Activated CD4-positive, alpha-beta T cell treated with anti-CD3 and anti-CD28 coated beads, Interleukin-2, Interleukin-6, amounts not matched to agents 100 ng/mL and 50 ng/mL, durations not matched to agents 16 hours and 8 hours (primary cell): ENCODE results near the gene RABGAP1L.
"Not testable (repeated sequence)": the region's sequence is repeated elsewhere in the genome, so short reads cannot be mapped to it uniquely, and the experiment has no call there.

ENCODE experiments used
- DNase-seq: peaks from one replicate; pipeline ENCODE4 v3.0.0-alpha.2; 2020

RABGAP1L gene

DNA sequence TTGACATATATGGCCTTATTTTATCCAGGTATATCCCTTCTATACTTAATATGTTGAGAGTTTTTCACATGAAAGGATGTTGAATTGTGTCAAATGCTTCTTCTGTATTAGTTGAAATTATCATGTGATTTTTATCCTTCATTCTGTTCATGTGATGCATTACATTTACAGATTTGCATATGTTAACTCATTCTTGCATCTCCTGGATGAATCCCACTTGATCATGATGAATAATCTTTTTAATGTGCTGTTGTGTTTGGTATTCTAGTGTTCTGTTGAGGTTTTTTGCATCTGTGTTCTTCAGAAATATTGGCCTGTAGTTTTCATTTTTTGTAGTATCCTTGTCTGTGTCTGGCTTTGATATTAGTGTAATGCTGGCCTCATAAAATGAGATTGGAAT is 150.2 kb downstream of the RABGAP1L start:
- DNase-seq: no peak

DNA sequence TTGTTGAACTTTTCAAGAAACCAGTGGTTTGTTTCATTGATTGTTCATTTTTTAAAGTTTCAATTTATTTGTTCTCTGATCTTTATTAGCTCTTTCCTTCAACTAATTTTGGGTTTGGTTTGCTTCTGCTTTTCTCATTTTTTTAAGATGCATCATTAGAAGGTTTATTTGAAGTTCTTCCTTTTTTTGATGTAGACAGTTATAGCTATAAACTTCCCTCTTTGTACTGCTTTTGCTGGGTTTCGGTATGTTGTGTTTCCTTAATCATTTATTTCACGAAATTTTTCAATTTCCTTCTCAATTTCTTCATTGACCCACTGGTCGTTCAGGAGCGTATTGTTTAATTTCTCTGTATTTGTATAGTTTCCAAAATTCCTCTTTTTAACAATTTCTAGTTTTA is 155.1 kb downstream of the RABGAP1L start:
- DNase-seq: no peak

DNA sequence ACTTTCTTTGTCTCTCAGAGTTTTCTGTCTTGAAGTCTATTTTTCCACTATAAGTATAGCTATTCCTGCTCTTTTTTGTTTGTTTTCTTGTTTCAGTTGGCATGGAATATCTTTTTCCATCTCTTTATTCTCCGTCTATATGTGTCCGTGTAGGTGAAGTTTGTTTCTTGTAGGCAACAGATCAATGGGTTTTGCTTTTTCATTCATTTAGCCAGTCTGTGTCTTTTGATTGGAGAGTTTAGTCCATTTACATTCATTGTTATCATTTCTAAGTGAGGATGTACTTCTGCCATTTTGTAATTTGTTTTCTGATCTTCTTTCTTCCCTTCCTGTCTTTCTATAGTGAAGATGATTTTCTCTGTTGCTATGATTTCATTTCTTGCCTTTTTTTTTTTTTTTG is 155.9 kb downstream of the RABGAP1L start:
- DNase-seq: no peak

DNA sequence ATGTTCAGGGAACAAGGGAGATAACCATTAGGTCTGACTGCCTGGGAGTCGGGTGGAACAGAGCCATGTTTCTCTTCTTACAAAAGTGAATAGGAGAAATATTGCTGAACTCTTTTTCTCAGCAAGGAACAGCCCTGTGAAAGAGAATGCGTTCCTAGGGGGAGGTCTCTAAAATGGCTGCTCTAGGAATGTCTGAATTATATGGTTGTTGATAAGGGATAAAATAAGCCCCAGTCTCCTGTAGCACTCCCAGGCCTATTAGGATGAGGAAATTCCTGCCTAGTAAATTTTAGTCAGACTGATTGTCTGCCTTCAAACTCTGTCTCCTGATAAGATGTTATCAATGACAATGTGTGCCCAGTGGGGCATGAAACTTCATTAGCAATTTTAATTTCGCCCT is 161.6 kb downstream of the RABGAP1L start:
- DNase-seq: not testable (repeated sequence)

DNA sequence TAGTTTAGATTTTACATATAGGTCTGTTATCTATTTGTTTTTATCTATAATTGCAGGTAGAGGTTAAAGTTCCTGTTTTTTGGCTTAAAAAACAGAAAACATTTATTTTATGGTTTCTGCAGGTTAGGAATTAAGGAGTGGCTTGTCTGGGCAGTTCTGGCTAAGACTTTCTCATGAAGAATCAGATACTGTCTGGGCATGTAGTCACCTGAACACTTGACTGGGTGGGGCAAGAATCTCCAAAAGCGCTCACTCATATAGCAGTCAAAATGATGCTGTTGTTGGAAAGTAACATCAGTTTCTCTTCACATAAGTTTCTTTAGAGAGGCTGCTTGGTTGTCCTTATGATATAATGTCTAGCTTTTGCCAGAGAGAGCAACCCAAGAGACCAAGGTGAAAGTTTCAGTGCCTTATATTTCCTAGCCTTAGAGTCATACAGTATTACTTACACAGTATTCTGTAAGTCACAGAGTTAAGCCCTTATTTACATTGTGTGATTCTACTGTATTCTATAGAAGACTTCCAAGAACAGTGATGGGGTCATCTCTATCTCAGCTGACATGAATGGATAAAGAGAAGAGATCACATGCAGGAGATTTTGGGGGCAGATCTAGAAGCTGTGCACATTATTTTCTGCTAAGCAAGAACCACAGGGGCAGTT is 163.0 kb downstream of the RABGAP1L start:
- no peak for DNase-seq

DNA sequence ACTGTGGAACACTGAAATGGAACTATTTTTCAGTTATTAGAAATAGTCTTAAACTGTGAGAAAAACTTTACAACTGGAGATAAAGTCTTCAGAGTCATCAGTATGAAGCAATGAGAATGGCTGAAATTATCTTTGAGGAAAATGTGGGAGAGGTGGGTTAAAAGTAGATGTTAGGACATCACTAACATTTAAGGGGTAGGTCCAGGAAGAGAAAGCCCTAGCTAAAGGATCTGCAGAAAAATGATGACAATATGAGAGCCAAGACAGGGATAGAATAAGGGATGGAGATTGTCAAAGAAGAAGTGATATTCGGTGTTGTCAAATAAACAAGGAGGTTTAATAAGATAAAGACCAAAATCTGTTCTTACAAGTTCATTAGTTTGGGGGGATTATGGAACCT is 165.2 kb downstream of the RABGAP1L start:
- no peak for DNase-seq

- no peak for DNase-seq
Measured at GRCh38 chr1:174324939-174325338, 165.6 kb downstream of the RABGAP1L start.

GRCh38 chr1:174326278-174326677 is 167.0 kb downstream of the RABGAP1L start:
- DNase-seq: no peak

DNA sequence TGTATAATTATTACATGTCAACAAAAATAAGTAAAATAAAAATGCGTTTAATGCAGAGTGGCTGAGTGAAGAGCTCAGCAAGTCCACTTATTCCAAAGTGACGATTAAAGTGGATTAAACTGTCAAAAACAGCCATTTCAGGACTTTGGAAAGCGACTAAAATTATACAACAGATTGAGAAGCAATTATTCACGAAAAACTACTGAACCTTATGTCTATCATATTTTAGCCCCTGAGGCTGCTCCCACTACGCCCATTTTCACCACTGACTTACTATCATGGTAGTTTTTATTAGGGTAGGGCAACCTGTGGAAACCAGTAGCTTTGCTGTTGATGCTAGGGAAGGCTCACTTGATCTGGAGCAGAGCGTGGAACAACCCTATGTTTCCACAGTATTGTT is 174.1 kb downstream of the RABGAP1L start:
- no peak for DNase-seq

GRCh38 chr1:174337000-174337681 is 177.8 kb downstream of the RABGAP1L start:
- DNase-seq: no peak

DNA sequence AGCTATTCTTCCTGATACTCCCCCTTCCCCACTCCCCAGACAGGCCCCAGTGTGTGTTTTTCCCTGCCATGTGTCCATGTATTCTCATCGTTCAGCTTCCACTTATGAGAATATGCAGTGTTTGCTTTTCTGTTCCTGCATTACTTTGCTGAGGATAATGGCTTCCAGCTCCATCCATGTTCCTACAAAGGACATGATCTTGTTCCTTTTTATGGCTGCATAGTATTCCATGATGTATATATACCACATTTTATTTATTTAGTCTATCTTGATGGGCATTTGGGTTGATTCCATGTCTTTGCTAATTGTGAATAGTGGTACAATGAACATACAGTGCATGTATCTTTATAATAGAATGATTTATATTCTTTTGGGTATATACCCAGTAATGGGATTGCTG is 181.1 kb downstream of the RABGAP1L start:
- DNase-seq: not testable (repeated sequence)

DNA sequence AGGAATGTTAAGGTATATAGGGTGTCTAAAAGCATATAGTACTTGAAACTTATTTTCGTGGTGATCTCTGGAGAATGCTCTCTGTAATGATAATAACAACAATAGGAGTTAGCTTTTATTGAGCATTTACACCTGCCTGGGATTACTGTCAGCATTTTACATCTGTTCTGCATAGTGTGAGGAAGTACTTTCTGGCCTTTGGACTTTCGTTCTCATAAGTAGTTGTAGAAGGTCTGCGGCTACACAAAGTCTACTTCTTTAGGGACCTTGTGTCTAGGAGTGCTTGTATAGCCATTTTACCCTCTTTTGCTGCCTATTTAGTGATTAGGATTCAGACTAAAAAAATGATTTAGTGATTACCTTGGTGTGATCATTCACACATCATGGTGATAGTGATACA is 184.8 kb downstream of the RABGAP1L start:
- DNase-seq: no peak

DNA sequence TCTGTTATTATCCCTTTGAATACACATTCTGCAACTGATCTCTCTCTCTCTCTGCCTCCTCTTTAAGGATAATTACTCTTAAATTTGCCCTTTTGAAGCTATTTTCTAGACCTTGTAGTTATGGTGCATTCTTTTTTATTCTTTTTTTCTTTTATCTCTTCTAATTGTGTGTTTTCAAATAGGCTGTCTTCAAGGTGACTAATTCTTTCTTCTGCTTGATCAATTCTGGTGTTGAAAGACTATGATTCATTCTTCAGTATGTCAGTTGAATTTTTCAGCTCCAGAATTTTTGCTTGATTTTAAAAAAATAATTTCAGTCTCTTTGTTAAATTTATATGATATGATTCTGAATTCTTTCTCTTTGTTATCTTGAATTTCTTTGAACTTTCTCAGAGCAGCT is 192.8 kb downstream of the RABGAP1L start:
- no peak for DNase-seq

- no peak for DNase-seq
Measured at GRCh38 chr1:174352883-174353608, 193.7 kb downstream of the RABGAP1L start.

- no peak for DNase-seq
Measured at GRCh38 chr1:174358344-174358743, 199.0 kb downstream of the RABGAP1L start.

- DNase-seq: no peak
Measured at GRCh38 chr1:174358786-174359453, 199.6 kb downstream of the RABGAP1L start.

DNA sequence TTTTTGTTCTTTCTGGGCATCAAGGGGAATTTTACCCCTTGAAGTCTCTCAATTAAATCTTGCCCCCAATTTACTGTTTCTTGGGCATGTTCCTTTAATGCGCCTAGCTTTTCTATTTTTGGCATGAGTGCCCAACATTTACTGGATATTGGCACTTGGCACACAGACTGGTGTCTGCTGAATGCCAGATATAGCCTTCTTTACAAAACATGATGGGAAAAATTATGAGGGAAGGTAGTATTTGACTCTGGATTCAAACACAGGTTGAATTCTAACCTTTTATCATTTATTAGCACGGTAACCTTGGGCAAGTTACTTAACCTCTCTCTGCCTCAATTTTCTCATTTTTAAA is 200.1 kb downstream of the RABGAP1L start:
- DNase-seq: no peak

DNA sequence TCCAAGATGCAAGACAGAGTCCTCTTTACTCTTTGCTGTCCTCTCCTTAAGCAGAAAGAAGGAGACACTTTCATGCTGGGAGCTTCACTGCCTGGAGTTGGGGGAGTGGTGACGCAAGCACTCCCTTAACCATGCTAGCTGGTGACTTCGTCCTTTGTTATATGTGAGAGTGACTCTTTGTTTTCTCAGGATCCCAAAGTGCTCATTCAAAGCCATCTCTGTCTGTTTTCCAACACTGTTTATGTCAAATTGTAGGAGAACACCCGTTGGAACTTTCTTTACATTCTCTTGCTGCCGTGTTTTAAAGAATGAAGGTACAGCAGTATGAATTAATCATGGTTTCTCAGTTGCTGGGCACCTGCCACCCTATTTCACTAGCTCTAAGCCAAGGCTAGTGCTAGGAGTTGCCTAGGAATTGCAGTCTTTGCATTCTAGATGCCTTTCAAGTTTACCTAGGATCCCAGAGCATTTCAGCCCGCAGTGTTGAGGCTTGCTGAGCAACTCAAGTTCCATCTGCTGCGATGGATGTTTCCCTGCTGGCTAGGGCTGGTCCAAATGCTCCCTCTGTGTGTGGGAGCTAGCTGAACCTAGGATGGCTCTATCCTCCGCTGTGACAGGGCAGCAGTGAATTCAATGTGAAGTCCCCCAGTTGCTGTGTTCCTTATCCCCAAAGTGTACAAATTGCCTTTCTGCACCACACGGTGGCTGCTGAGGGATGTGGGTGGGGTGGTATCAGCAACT is 205.8 kb downstream of the RABGAP1L start:
- no peak for DNase-seq

- DNase-seq: no peak
Measured at GRCh38 chr1:174366946-174367345, 207.6 kb downstream of the RABGAP1L start.

GRCh38 chr1:174367892-174368291 is 208.6 kb downstream of the RABGAP1L start:
- no peak for DNase-seq

- no peak for DNase-seq
Measured at GRCh38 chr1:174376030-174376429, 216.7 kb downstream of the RABGAP1L start.

GRCh38 chr1:174391716-174392115 is 232.4 kb downstream of the RABGAP1L start:
- DNase-seq: no peak

- DNase-seq: no peak
Measured at GRCh38 chr1:174393885-174394284, 234.6 kb downstream of the RABGAP1L start.
